Activated T-cell treated with anti-CD3 and anti-CD28 coated beads for 1 hour (primary cell): ENCODE results near the gene PLCH2.

Experiments
- DNase-seq: peaks from one replicate; pipeline ENCODE4 v3.0.0-alpha.2; 2020; ENCODE audit warnings: low read depth

PLCH2 gene

DNA sequence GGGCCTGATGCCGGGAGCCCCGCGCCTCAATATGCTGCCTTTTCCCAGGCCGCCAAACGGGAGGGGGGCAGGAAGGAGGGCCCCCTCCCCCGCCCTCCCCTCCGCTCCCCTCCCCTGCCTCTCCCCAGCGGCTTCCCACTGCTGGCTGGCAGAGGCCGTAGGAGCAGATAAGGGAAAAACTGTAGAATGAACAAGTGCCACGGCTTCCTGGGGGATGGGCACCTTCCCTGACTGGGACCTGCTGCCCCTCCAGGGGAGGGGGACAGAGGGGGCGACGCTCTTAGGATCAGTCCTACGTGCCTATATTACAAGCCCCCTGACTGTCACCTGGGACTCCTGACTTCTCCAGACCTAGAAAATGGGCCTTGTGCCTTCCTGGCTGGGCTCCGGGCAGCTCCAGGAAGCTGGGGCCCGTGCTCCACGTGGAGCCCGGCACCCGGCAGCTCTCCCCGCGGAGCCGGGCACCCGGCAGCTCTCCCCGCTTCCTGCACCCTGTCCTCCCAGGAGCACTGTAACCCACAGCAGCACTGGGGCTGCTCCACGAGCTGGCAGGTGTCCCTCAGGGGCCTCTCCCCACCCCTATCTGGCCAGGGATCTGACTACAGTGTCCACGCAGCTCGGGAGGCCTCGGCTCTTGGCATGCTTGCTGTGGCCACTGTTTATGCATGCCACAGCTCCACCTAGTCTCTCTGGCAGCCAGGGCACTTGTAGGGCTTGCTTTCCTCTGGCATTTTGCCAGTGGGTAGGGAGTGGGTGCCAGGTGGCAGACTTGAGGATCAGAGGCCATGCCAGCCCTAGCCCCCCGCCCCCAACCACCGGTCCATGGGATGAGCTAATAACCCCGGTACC lies 54.6 kb downstream of the PLCH2 start:
- no peak for DNase-seq

DNA sequence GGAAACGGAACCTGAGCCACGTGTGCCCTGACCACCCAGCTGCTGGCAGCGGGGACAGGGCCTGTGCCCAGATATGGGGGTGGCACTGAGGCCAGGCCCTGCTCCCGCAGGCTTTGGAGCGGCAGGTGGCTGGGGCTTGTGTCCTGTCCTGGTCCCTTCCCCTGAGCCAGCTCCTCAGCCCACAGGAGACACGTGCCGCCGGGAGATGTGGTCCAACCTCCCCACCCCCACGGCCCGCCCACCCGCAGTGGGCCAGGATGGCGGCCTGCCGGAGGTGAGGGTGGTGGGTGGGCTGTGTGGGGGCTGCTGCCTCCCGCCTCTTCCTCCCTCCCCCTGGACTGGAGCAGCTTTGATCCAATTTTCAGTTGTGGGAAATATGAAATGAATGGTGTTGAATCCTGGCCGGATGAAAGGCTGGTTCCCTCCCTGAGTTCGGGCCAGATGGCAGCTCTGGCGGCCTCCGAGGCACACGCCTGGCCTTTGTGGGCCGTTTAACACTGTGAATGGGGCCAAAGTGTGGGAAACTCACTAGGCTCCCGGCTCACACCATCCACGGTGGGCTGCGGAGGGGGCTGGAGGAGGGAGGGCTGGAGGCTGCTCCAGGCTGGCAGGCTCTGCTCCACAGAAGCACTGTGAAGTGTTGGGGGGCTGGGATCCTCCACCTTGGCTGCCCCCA lies 56.5 kb downstream of the PLCH2 start:
- no peak for DNase-seq

DNA sequence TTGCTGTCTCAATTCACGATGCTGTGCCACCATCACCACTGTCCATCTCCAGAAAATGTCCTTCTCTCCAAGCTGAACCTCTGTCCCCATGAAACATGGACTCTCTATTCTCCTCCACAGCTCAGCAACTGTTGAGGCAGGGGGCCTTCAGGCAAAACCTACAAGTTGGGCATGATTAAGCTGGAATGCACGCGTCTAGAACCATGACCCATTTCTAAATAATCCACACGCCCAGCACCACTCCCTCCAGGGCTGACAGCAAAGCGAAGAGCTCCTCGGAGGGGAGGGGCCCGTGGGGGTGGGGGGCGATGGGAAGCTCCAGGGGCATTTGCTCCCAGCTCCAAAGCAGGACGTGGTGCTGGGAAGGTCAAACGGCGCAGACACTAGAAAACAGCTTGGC lies 57.3 kb downstream of the PLCH2 start:
- no peak for DNase-seq

DNA sequence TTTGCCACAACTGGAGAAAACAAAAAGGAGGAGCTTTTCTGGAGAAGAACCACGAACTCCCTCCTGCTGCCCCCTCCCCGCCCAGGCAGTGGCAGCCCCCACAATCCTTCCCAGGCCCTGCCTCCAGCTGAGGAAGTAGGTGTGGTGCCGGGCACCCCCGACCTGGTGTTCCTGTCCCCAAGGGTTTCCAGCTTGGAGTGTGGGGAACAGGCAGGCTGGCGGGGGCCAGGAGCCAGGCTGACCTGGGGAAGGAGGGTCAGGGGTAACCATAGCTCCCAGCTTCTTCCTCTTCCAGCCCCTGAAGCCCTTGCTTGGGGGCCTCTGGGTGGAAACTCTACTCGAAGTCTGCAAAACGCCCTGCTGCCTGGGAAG lies 58.2 kb downstream of the PLCH2 start:
- DNase-seq, result no peak

DNA sequence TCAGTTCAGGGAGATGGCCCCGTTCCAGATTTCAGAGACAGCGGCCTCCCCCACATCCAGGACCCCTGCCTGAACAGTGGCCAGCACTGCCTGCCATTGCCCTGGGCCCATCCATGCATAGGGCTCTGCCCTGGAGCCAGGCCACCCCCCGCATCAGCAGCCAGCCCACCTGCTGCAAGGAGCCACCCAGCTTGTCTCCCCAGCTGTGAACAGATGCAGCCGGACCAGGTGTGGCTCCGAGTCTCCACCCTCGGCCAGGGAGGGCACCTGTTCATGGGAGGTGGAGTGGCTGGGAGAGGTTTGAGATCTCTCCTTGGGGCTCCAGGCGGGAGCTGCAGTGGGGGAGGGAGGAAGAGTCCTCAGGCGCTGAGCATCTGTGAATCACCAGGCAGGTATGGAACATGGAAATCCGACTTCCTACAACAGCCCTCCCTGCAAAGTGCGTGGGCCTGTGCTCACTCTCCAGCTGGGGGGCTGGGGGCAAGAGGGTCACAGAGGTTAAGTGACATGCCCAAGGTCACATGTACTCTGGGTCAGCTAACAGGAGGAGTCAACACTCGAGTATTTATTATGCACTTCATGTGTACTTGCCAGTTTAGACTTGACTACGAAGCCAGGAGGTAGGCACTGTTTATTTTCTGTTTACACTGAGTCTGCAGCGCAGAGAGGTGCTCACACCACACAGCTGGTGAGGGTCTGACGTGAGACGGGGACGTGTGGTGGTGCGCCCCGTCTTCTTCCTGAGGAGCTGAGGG lies 58.8 kb downstream of the PLCH2 start:
- DNase-seq, result no peak

DNA sequence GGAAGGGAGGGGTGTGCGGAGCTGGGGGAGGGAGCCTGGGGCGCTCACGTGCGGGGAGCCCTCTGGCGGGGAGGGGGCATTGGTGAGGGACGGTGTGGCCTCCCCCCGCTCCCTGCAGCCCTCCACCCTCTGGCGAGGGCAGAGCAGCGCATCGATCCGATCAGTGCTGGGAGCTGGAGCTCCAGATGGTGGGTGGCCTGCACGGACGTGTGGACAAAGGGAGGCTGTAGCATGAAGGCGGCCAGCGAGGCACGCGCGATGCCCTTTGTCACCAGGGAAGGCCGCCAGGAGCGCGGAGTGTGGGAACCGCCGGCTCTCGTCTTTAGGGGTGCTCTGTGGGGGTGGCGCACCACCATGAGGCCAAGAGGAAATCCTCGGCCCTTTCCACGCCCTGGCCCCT lies 59.4 kb downstream of the PLCH2 start:
- no peak for DNase-seq

DNA sequence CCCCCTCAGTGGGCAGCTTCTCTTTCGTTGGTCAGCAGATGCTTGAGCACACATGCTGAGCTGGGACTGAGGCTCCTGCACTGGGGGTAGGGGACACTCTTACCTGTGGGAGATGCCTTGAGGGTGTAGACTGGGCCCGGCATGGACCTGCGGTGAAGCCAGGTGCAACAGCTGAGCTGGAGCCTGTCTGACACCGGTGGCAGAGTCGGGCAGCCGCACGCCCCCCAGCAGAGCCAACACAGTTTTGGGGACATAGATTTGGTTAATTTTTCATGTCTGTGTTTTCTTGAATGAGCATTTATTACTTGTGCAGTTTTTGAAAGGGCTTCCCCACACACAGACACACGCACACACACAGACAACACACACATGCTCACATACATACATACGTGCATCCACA lies 59.9 kb downstream of the PLCH2 start:
- DNase-seq, result no peak

DNA sequence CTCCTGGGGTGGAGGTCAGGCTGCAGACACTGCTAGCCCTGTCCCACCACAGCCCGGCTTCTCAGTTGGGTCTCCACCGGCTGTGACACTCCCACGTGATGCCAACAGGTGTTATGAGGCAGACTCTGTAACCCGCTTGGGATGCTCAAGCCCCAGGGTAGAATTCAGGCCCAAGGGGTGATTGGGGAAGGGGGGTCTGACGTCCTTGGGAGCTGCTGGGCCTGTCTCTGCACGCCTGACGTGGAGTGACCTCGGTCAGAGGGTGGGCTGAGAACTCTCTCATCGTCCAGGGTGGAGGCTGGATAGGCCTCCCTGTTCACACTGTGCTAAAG lies 61.7 kb downstream of the PLCH2 start:
- DNase-seq, result no peak

DNA sequence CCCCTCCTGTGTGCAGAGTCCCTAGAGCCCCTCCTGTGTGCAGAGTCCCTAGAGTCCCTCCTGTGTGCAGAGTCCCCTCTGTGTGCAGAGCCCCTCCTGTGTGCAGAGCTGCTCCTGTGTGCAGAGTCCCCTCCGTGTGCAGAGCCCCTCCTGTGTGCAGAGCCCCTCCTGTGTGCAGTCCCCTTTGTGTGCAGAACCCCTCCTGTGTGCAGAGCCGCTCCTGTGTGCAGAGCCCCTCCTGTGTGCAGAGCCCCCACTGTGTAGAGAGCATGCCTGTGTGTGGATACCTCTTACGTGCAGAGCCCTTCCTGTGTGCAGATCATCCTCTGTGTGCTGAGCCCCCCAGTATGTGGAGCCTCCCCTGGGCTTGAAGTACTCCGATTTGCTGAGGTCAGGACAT lies 62.3 kb downstream of the PLCH2 start:
- no peak for DNase-seq

DNA sequence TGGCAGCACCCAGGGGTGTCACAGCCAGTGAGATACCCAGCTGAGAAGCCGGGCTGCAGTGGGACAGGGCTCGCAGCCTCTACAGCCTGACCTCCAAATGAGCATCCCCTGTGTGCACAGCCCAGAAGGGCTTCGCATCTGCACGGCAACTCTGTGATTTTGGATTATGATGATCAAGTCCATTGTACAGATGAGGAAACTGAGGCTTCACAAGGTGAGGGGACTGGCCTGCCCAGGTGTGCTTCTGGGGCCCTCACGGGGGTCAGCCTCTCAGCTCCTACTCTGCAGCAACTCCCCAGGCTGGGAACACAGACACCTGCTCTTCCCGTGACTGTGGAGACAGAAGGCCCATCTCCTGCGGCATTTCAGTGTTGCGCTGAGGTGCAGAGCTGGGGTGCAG lies 62.8 kb downstream of the PLCH2 start:
- DNase-seq, result no peak

DNA sequence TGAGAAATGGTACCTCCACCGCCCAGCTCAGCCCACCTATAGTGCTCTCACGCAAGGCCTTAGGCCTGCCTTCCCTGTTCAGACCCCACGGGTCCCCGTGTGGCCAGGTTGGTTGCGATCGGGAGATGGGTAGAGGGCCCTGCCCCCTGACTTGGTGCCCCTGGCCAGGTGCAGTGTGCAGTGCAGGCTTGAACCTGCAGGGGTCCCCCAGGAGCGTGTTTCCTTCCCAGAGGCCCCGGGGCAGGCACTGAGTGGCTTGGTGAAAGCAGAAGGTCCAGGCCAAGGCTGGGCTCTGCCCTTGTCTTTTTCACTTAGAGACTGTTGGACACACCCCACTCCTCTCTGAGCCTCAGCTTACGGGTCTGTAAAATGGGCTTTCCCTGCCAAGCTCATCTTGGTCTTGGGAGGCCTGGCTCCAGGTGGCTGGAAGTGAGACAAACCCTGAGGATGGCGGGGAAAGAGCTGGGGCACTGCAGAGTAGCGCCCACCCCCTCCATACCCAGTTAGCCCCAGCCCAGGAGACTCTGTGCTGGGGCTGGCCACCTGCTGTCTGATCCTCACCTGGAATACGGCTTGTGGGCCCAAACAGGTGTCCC lies 63.3 kb downstream of the PLCH2 start:
- no peak for DNase-seq

DNA sequence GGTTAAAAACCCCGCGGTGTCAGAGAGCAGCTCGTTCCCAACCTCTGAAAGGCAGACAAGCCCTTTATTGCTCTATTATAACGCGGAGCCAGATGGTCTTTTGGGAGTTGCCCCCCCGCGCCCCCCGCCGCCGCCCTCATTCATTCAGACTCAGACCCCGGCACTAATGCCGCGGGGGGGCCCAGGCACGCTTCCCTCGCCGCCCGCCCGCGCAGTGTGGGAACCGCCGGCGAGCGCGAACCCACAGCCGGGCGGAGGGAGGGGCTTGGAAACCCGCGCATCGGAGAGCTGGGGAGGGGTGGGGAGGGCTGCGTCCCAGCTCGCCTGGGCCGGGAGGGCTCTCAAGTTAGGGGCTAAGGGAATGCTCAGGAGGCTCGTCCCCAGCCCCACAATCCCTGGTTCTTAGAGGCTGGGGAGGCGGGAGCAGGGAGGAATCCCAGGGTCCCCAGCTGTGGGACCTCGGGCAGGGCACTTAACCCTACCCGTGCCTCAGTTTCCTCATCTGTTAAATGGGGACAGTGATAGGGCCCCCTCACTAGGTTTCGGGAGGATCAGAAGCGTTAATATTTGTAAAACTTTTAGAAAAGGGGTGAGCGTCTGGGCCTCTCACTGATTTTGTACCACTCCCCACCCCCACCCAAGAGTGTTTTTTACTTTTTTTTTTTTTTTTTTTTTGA lies 64.9 kb downstream of the PLCH2 start:
- DNase-seq, result no peak

DNA sequence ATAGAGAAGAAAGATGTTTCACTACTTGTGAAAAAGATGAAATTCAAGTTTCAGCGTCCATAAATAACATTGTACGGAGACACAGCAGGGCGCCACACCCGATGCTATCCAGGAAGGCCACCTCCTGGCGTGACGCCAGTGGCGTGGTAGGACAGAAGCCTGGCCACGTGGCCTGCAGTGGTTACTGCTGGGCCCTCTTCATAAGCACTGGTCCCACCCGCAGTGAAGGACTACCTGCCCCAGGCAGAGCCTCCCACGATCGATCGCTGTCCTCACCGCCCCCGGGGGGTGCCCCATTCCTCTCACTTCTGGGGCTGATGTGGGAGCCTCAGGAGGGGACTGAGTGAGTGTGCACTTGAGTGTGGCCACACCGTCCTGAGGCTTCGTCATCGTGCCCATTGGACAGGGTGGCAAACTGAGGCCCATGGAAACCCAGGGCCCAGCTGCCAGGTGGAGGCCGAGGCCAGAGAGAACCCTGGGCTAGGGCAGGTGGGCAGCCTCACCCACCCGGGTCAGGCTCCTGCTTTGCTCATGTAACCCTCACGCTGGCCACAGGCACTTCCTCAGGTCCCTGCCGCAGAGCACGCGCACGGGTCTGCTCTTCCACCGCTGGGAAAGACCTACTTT lies 65.6 kb downstream of the PLCH2 start:
- DNase-seq, result no peak

DNA sequence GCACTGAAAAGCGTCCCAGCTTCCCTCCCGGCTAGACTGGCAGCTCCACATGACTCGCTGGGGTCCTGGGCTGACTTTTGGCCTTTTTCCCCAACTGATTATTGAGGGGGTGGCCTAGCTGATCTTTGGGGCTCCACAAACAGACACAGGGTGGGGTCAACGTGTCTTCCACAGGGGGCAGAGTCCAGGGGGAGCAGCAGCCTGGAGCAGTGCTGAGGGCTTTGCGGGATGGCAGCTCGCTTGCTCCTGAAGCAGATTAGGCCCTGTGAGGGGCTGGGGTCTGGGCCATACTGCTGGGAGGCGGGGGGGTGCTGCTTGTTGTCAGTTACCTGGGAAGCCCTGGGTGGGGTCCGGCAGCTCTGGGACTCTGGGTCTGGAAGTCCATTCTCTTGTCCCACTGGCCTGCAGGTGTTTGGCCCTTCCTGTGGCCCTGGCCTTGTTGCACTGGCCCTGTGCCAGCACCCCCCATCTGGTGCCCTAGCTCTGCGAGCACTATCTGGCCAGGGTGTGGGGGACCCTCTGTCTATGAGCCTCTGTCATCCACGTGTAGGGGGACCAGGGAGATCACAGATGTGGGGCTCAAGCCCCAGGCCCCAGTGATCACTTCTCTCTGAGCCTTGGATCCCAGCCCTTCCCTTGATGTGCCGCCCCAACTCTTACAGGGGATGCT lies 66.3 kb downstream of the PLCH2 start:
- DNase-seq, result no peak

DNA sequence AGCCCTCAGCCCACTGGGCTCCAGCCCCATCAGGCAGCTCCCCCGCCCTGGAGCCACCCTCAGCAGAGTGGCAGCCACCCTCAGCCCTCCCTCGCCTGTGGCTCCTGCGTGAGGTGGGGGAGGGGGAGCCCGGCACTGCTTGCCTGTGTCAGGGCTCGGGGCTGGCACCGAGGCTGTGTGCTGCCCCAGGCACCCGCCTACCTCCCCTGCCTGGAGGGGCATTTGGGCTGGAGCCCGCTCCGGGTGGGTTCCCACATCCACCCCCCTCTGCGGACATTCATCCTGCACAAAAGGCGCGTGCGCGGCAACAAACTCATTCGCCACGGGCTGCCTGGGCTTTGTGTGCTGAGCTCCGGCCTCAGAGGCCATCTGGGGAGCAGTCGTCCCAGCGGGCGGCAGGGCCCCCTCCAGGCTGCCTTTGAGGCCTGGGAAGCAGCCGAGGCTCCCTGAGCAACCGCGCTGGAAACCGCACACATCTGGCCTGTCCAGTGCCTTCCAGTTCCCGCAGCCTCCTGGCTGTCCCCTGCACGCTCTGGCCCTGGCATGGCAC lies 67.5 kb downstream of the PLCH2 start:
- no peak for DNase-seq

DNA sequence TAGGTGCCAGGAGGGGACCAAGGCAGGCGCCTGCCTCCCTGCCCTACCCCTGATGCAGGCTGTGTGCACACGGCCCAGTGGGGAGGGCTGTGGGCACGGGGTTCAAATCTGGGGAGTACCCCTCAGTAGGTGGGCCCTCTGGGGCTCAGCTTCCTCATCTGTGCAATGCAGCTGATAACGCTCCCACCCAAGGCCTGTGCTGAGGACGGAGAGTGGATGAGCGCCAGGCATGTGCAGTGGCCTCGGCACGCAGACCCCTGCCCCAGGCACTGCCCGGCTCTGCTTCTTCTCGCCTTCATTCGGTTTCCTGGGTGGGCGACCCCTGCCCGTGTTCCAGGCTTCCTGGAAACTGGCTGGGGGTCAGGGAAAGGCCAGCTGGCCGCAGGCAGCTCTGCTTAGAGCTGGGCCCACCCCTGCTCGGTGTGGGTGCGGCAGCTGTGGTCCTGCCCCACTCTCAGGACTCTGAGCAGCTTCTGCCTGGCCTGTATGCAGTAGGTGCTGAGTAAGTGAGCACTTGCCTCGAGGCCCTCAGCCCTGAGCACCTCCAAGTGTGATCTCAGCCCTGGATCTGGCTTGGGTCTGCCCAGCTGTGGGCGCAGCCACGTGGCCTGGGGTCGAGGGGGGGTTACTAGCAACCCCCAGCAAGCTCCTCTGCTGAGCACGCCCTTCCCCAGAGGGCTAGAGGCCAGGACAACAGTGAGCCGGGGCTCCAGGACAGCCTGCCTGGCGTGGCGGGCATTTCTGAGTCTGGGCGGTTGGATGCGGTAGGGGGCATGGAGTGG lies 68.2 kb downstream of the PLCH2 start:
- no peak for DNase-seq

DNA sequence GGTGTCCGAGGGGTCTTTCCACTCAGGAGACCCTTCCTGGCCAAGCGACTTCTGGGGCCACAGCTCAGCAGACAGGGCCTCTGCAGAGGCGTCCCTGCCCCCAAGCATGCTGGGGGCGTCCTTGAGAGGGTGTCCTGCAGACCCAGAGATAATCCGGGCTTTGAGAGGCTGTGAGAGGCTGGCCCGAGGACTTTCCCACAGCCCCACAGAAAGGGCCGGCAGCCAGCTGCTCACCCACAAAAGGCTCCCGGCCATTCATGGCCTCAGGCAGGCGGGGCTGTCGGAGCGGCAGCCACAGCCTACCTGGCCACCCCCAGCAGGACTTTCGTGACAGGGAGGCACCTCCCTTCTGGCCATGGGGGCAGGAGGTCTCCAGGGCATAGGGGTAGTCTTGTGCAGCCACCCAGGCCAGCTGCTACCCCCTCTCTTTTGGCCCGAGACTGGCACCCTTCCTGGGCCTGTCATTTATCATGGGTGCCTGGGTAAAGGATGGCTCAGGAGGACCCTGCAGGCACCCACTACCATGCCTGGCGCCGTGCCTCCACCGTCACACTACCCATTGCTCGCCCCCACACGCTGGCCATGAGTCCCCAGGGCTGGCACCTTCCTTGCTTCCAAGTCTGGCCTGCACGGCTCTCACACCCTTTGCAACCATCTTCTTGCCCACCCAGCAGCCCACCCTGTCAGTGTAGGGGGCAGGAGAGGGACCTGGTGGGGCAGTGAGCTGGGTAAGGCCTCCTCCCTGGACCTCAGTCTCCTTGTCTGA lies 69.0 kb downstream of the PLCH2 start:
- no peak for DNase-seq

DNA sequence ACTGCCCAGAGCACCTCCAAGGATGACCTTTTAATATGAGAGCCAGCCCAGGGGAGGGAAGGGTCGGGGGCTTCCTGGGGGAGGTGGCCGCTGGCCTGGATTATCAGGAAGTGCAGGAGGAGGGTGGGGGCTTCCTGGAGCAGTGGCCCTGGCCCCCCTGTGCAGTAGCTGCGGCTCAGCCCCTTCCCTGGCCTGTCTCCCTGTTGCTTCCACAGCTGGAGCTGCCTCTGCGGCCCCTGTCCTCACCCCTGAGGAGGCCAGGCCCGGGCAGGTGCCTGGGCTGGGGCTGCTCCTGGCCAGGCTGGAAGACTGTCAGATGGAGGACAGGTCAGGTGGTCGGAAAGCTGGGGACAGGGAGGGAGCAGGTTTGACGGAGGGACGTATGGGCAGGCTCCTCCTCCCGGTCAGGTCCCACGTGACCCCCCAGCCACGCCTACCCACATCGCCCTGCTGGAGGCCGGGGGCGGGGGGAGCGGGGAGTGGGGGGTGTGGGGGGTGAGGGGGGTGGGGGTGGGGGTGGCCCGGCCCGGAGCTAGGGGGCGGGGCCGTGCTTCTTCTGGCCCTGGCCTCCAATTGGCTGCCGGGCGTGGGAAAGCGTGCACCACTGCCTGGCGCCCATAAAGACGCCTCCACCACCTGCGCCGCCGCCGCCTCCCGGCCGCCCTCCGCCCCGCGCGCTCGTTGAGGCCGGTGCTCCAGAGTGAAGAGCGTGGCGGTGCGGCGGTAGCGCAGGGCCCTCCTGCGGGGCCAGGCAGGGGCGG lies 69.8 kb downstream of the PLCH2 start:
- DNase-seq, result peak; percentile 84
